Thyroid gland (tissue), 4 donors: ENCODE measurements around the gene ZNF606. TPM values are rescaled to one million over a fixed set of nuclear protein-coding genes. Genes with fewer than 3 reads are reported as not detected.
"Not testable (repeated sequence)": the region's sequence is repeated elsewhere in the genome, so short reads cannot be mapped to it uniquely, and the experiment has no call there.

Experiments used
- DNase-seq, 2 donors: peaks; one replicate each; pipeline ENCODE4 v3.0.0-alpha.2; 2019
- H3K27ac ChIP-seq, 3 donors: fragments of 200-600 bp; sonication (generic); 1 replicate in 2 of 3; 2 replicates in 1 of 3; pipeline ENCODE4 v1.5.1; 2016 to 2019; ENCODE audit warnings: mild to moderate bottlenecking in 1 of 3, moderate library complexity in 1 of 3
- H3K27me3 ChIP-seq: fragments of 200-600 bp; sonication (generic); one replicate; pipeline ENCODE4 v1.5.1; 2019
- H3K36me3 ChIP-seq, 2 donors: fragments of 200-600 bp; sonication (generic); one replicate each; pipeline ENCODE4 v1.5.1; 2016 to 2019
- H3K4me1 ChIP-seq, 2 donors: fragments of 200-600 bp; sonication (generic); one replicate each; pipeline ENCODE4 v1.5.1; 2017 to 2019
- H3K4me3 ChIP-seq, 3 donors: fragments of 200-600 bp; sonication (generic); replicated peaks in 1 of 3; 1 replicate in 2 of 3; 2 replicates in 1 of 3; pipeline ENCODE4 v1.5.1; 2016; ENCODE audit warnings: mild to moderate bottlenecking in 1 of 3
- H3K9me3 ChIP-seq: fragments of 200-600 bp; sonication (generic); one replicate; pipeline ENCODE4 v1.5.1; 2017
- CTCF ChIP-seq, 6 experiments: fragments of 200-600 bp in 3 of 6; fragments of 450-650 bp in 3 of 6; sonication (generic) in 3 of 6; IDR thresholded peaks; one replicate each; pipeline ENCODE4 v1.5.1; 2016 to 2019; ENCODE audit warnings: antibody characterized with exemption in 6 of 6, mild to moderate bottlenecking in 2 of 6, inconsistent platforms in 1 of 6, moderate library complexity in 1 of 6
- POLR2A ChIP-seq, 2 donors: fragments of 450-650 bp; IDR thresholded peaks; one replicate each; pipeline ENCODE4 v1.6.1; 2017; ENCODE audit warnings: antibody characterized with exemption in 2 of 2, mild to moderate bottlenecking in 2 of 2, moderate library complexity in 1 of 2
- WGBS, 2 donors: methylation state at CpG; one replicate each; pipeline ENCODE4 v1.1.5; 2017; 5-methylcytosine and 5-hydroxymethylcytosine counted together
- intact Hi-C: fragments of 100-400 bp; cut with DNase I; formaldehyde crosslinking; loops from one replicate; pipeline ENCODE4 v1.15.1; 2023
- total RNA-seq, 4 donors: library from RNA; depleted of rRNA; stranded (reverse); fragments of >200 nt; gene quantifications; one replicate each; pipeline ENCODE4 v1.2.3, GENCODE V29; 2016

ZNF606 gene
- total RNA-seq, 4 donors from 2014 or later = 30.2 to 60.4 (median 38.6) TPM

- Histone ChIP-seq H3K4me3 (no peak overlapping the region), H3K9me3 (no peaks in the 10 kb centered on the region), H3K27me3 (no peaks in the 10 kb centered on the region), H3K27ac (no peak overlapping the region), H3K36me3 (no peaks in the 10 kb centered on the region), H3K4me1 (no peaks in the 10 kb centered on the region)
- no peak for DNase-seq
- TF ChIP-seq POLR2A (IDR thresholded peaks at IDR 0.05) (no peak), CTCF (IDR thresholded peaks at IDR 0.05) (no peak)
- whole genome bisulfite sequencing, 2 donors = 75 to 83% methylated on average over 7 of the region's 7 CpGs
- intact Hi-C loops = loop anchor here (5.0 kb wide), 1 partner anchor 137 kb away; no protein-coding TSS in a partner anchor
Measured at GRCh38 chr19:58020129-58020528, 17.5 kb upstream of the ZNF606 start.

GRCh38 chr19:58014141-58014540 lies 11.5 kb upstream of the ZNF606 start:
- TF ChIP-seq CTCF (IDR thresholded peaks at IDR 0.05) (no peak), POLR2A (IDR thresholded peaks at IDR 0.05) (no peak)
- no peaks in the 10 kb centered on the region for H3K27me3 ChIP-seq
- no peak overlapping the region for H3K27ac ChIP-seq
- H3K4me3 ChIP-seq = no peak overlapping the region
- DNase-seq = no peak
- H3K4me1 ChIP-seq = peaks cover 0 to 7% of the 10 kb centered on the region in 2 donors
- intact Hi-C loops = no loop called here
- H3K9me3 ChIP-seq = no peaks in the 10 kb centered on the region
- 49 to 56% methylated on average over 5 of the region's 5 CpGs for WGBS, 2 donors
- H3K36me3 ChIP-seq = no peaks in the 10 kb centered on the region

- H3K9me3 ChIP-seq = no peaks in the 10 kb centered on the region
- WGBS, 2 donors = 44 to 75% methylated on average over 21 to 22 of the region's 22 CpGs
- H3K27me3 ChIP-seq = no peaks in the 10 kb centered on the region
- intact Hi-C loops = no loop called here
- H3K36me3 ChIP-seq = peaks cover 0 to 17% of the 10 kb centered on the region in 2 donors
- TF ChIP-seq CTCF (IDR thresholded peaks at IDR 0.05) = no peak
- no peak for TF ChIP-seq POLR2A (IDR thresholded peaks at IDR 0.05)
- H3K4me1 ChIP-seq = peaks cover 0 to 11% of the 10 kb centered on the region in 2 donors
- no peak overlapping the region for H3K4me3 ChIP-seq
- no peak for DNase-seq
- H3K27ac ChIP-seq = no peak overlapping the region
Measured at GRCh38 chr19:58010507-58010906, 7.9 kb upstream of the ZNF606 start.

GRCh38 chr19:58009666-58010301 lies 7.2 kb upstream of the ZNF606 start:
- WGBS, 2 donors = 9 to 30% methylated on average over 16 to 22 of the region's 41 CpGs
- H3K4me3 ChIP-seq = peak overlapping the region in 1 of 3 donors; percentile 32
- peaks cover 0 to 11% of the 10 kb centered on the region in 2 donors for H3K4me1 ChIP-seq
- TF ChIP-seq POLR2A (IDR thresholded peaks at IDR 0.05) (peak; percentile 44 to 46), CTCF (IDR thresholded peaks at IDR 0.05) (peak in 1 of 6 experiments; percentile 29)
- intact Hi-C loops = no loop called here
- no peaks in the 10 kb centered on the region for H3K9me3 ChIP-seq
- peak overlapping the region in 2 of 3 donors; percentile 53 to 65 for H3K27ac ChIP-seq
- no peaks in the 10 kb centered on the region for H3K27me3 ChIP-seq
- peaks cover 0 to 19% of the 10 kb centered on the region in 2 donors for H3K36me3 ChIP-seq
- DNase-seq = peak; percentile 93 to 95

GRCh38 chr19:58009301-58009665 lies 6.7 kb upstream of the ZNF606 start:
- Histone ChIP-seq H3K4me1 (peaks cover under 1 to 16% of the 10 kb centered on the region in 2 donors), H3K27me3 (no peaks in the 10 kb centered on the region), H3K9me3 (no peaks in the 10 kb centered on the region), H3K27ac (peak overlapping the region in 1 of 3 donors; percentile 65), H3K36me3 (peaks cover 0 to 23% of the 10 kb centered on the region in 2 donors), H3K4me3 (peak overlapping the region in 1 of 3 donors; percentile 32)
- intact Hi-C loops = no loop called here
- 0 to 2% methylated on average over 13 to 19 of the region's 21 CpGs for WGBS, 2 donors
- no peak for TF ChIP-seq CTCF (IDR thresholded peaks at IDR 0.05)
- no peak for TF ChIP-seq POLR2A (IDR thresholded peaks at IDR 0.05)
- DNase-seq = no peak

GRCh38 chr19:58008877-58009276 lies 6.3 kb upstream of the ZNF606 start:
- intact Hi-C loops, H3K9me3 ChIP-seq, H3K27me3 ChIP-seq, H3K4me3 ChIP-seq, H3K27ac ChIP-seq: not testable (repeated sequence)
- H3K4me1 ChIP-seq = peaks cover 5 to 20% of the 10 kb centered on the region in 2 donors
- WGBS, 2 donors = 33 to 46% methylated on average over 10 of the region's 10 CpGs
- H3K36me3 ChIP-seq = peaks cover 0 to 23% of the 10 kb centered on the region in 2 donors
- peak; percentile 25 to 27 for DNase-seq
